GM10266 (cell line): ENCODE data around the gene WDR70.
"Not testable (repeated sequence)": the region's sequence is repeated elsewhere in the genome, so short reads cannot be mapped to it uniquely, and the experiment has no call there.

Source experiments
- DNase-seq: peaks from one replicate; pipeline ENCODE4 v3.0.0; 2012; ENCODE audit errors: extremely low spot score
- CTCF ChIP-seq: IDR thresholded peaks from 2 replicates; pipeline ENCODE4 v1.5.1; 2012; ENCODE audit warnings: mild to moderate bottlenecking, low read depth; ENCODE audit not compliant: control insufficient read depth, insufficient read depth; ENCODE audit errors: missing control alignments

The WDR70 gene

GRCh38 chr5:37514946-37515345 lies 135.8 kb downstream of the WDR70 start:
- TF ChIP-seq CTCF, result no peak
- DNase-seq, result no peak

- no peak for TF ChIP-seq CTCF
- no peak for DNase-seq
Observed at GRCh38 chr5:37517686-37518085, 138.6 kb downstream of the WDR70 start.

- DNase-seq, result not testable (repeated sequence)
Observed at GRCh38 chr5:37518356-37518755, 139.2 kb downstream of the WDR70 start.

GRCh38 chr5:37519304-37519703 lies 140.2 kb downstream of the WDR70 start:
- no peak for TF ChIP-seq CTCF
- no peak for DNase-seq

GRCh38 chr5:37519807-37520206 lies 140.7 kb downstream of the WDR70 start:
- DNase-seq, result no peak
- TF ChIP-seq CTCF, result no peak

GRCh38 chr5:37520811-37521210 lies 141.7 kb downstream of the WDR70 start:
- no peak for TF ChIP-seq CTCF
- DNase-seq, result no peak

GRCh38 chr5:37532976-37533740 lies 154.0 kb downstream of the WDR70 start:
- TF ChIP-seq CTCF, result no peak
- DNase-seq, result no peak

- no peak for TF ChIP-seq CTCF
- no peak for DNase-seq
Observed at GRCh38 chr5:37533851-37534250, 154.7 kb downstream of the WDR70 start.
